Brain microvascular endothelial cell (primary cell): ENCODE measurements around the gene TTC16.

Experiments
- DNase-seq: peaks from one replicate; pipeline ENCODE4 v3.0.0-alpha.2; 2020
- H3K27ac ChIP-seq: fragments of 250-450 bp; sonication (Bioruptor Pico); 2 replicates; pipeline ENCODE4 v1.5.1; 2020; ENCODE audit warnings: mild to moderate bottlenecking, moderate library complexity
- H3K27me3 ChIP-seq: fragments of 250-450 bp; sonication (Bioruptor Pico); replicated peaks from 2 replicates; pipeline ENCODE4 v1.5.1; 2020; ENCODE audit warnings: mild to moderate bottlenecking
- H3K36me3 ChIP-seq: fragments of 250-450 bp; sonication (Bioruptor Pico); replicated peaks from 2 replicates; pipeline ENCODE4 v1.5.1; 2020; ENCODE audit warnings: mild to moderate bottlenecking
- H3K4me3 ChIP-seq: 2 replicates; pipeline ENCODE4 v1.5.1; 2011; ENCODE audit warnings: low read depth, mild to moderate bottlenecking, control low read depth, low read length, moderate library complexity
- in situ Hi-C: cut with HindIII; loops from 2 replicates; pipeline ENCODE4 v1.10.0; 2017; ENCODE audit warnings: low sequenced_read_pairs, low pct_ligation_motif_present
- TF ChIP-seq, protein P1 (sequence below): IDR thresholded peaks from 2 replicates; pipeline ENCODE4 v1.5.1; 2011; ENCODE audit warnings: low read depth, mild to moderate bottlenecking, moderate library complexity, low read length, control low read depth, inconsistent platforms; ENCODE audit errors: missing control alignments

TTC16 gene

DNA sequence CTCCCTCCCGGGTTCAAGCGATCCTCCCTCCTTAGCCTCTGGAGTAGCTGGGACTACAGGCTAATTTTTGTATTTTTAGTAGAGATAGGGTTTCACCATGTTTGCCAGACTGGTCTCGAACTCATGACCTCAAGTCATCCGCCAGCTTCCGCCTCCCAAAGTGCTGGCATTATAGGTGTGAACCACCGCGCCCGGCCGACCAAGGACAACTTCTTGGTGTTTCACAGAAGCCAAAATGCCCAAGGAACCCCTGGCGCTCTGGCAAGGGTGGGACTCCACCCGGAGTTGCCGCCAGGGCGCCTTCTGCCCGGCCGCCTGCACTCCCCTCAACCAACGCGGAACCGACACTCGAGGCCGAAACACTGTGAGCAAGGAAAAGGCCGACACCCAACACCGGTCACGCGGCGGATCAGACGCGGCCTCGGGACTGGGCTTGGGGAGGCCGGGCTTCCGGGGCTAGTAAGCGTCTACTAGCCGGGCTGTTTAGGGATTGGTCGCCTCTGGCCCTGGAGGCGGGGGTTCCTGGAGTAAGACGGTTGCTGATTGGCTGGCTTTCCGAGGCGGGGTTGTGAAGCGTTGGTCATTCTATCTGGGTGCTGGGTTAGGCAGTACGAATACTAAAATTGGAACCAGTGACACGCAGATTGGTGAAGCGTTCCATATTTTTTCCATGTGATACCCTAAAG is 16.8 kb upstream of the TTC16 start:
- H3K4me3 ChIP-seq = peak overlapping the region; percentile 36
- no peaks in the 10 kb centered on the region for H3K27me3 ChIP-seq
- in situ Hi-C loops = no loop called here
- peak overlapping the region; percentile 38 for H3K27ac ChIP-seq
- peak; percentile 97 for DNase-seq
- H3K36me3 ChIP-seq = no peaks in the 10 kb centered on the region
- TF ChIP-seq, protein P1, sequence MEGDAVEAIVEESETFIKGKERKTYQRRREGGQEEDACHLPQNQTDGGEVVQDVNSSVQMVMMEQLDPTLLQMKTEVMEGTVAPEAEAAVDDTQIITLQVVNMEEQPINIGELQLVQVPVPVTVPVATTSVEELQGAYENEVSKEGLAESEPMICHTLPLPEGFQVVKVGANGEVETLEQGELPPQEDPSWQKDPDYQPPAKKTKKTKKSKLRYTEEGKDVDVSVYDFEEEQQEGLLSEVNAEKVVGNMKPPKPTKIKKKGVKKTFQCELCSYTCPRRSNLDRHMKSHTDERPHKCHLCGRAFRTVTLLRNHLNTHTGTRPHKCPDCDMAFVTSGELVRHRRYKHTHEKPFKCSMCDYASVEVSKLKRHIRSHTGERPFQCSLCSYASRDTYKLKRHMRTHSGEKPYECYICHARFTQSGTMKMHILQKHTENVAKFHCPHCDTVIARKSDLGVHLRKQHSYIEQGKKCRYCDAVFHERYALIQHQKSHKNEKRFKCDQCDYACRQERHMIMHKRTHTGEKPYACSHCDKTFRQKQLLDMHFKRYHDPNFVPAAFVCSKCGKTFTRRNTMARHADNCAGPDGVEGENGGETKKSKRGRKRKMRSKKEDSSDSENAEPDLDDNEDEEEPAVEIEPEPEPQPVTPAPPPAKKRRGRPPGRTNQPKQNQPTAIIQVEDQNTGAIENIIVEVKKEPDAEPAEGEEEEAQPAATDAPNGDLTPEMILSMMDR = peak; percentile 23

DNA sequence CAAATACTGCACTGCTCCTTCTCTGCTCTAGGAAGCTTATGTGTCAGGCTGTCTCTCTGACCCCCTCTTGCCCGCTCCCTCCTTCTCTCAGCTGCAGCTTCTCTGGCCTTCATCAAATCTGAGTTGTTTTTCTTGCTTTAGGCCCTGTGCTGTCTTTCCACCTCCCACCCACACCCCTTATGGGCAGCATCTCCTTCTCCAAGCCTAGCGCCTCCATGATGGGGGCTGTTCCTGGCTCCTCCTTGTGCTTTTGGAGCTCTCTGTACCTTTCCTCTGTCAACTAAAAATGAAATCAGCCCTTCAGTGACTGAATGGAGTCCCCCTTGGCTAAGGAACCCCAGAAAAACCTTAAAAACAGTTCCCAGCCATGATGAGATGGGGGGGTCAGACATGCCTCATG is 15.7 kb upstream of the TTC16 start:
- Histone ChIP-seq H3K4me3 (no peak overlapping the region), H3K36me3 (no peaks in the 10 kb centered on the region), H3K27me3 (no peaks in the 10 kb centered on the region), H3K27ac (no peak overlapping the region)
- TF ChIP-seq, protein P1 = no peak
- DNase-seq = no peak
- in situ Hi-C loops = no loop called here

DNA sequence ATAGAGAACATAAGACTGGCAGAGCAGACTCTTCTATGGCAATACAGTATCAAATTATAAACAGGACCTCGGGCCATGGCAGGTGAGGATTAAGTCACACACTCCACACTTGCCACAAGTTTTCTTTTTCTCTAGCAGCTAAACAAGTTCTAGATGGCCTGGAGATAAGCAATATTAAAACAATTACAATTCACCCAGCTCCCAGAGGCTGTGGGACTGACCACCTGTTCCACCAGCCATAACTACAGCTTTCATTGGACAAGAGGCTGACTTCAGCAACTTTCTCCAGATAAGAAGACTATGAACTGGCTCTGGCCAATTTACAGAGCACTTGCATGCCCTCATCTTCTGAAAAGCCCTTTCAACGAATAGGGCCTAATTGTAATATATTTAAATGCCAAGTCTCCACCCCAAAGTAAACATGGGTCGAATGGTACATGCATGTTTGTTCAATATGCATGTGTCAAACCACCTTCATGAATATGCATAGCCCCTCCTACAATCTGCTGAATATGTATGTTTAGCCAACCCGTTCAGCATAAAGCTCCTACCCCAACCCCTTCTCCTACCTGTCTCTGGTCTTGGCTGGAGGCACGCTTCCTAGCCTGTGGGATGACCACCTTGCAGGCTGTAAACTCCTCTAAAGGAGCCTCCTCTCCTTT is 15.2 kb upstream of the TTC16 start:
- Histone ChIP-seq H3K27ac (no peak overlapping the region), H3K4me3 (no peak overlapping the region), H3K36me3 (no peaks in the 10 kb centered on the region), H3K27me3 (no peaks in the 10 kb centered on the region)
- DNase-seq = no peak
- TF ChIP-seq, protein P1 = no peak
- in situ Hi-C loops = no loop called here

DNA sequence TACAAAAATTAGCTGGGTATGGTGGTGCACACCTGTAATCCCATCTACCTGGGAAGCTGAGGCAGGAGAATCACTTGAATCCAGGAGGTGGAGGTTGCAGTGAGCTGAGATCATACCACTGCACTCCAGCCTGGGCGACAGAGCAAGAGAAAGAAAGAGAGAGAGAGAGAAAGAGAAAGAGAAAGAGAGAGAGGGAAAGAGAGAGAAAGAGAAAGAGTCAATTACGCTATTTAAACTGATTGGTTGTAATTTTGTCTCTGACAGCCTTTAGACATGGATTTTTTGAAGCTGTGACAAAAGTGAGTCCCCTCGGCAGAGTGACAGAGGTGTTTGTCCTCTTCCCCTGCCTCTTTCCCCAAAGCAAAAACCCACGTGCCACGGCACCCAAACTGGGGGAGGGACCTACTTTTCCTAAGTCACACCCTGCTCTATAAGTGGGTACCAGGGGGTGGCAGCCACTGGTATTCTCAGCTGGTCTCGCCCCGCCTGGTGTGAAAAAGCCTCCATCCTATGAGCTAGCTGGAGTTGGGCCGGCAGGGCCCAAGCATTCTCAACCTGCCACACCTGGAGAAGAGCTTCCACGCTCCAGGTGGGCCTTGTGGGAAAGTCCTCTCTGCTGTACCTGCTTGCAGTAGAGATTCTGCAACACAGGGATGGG is 12.5 kb upstream of the TTC16 start:
- Histone ChIP-seq H3K4me3 (no peak overlapping the region), H3K27me3 (no peaks in the 10 kb centered on the region), H3K36me3 (no peaks in the 10 kb centered on the region), H3K27ac (no peak overlapping the region)
- TF ChIP-seq, protein P1 = no peak
- in situ Hi-C loops = no loop called here
- DNase-seq = no peak

DNA sequence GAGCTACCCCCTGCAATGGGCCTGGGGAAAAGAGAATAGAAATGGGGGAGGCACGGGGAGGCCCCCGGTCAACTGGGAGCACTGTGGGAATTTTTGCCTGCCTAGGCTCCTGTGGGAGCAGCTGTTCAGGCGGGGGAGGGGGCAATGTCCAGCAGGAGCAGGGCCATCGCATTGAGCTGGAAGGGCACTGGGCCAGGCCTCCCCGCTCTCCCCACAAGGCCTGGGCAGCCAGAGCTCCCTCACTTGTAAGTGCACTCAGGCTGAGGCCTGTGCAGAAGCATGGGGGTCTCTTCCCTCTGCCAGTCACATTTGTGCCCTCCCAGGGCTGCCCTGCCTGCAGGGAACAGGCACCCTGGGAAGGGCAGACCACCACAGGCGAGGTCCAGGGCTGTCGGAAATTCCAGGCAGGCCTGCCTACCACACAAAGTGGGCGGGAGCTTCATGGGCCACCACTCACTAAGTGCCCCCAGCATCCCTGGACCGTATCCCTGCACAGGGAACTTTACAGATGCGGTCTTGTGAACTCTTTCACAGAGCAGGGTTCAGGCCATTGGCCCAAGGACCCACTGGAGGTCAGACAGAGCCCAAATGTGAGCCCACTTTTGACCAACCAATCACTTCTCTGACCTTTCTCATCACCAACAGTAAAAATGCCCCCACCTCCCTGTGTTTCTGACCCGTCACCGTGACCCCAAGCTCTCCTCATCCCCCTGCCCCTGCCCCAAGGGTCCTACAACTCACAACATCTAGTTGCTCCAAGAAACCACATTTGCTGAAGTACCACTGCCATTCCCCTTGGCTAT is 10.1 kb upstream of the TTC16 start:
- Histone ChIP-seq H3K27me3 (no peaks in the 10 kb centered on the region), H3K27ac (no peak overlapping the region), H3K4me3 (no peak overlapping the region), H3K36me3 (no peaks in the 10 kb centered on the region)
- TF ChIP-seq, protein P1 = no peak
- in situ Hi-C loops = no loop called here
- DNase-seq = no peak
